Kidney epithelial cell (primary cell): ENCODE results near the gene GNAI3. TPM values are rescaled to one million over a fixed set of nuclear protein-coding genes. Genes with fewer than 3 reads are reported as not detected.

Experiments used
- DNase-seq: peaks from one replicate; pipeline ENCODE4 v3.0.0-alpha.2; 2010; ENCODE audit warnings: low read depth
- H3K27me3 ChIP-seq: 2 replicates; pipeline ENCODE4 v1.6.0; 2011; ENCODE audit warnings: low read length; ENCODE audit not compliant: control insufficient read depth, insufficient read depth
- H3K36me3 ChIP-seq: 2 replicates; pipeline ENCODE4 v1.5.1; 2011; ENCODE audit warnings: low read length; ENCODE audit not compliant: control insufficient read depth, insufficient read depth
- H3K4me3 ChIP-seq: 2 replicates; pipeline ENCODE4 v1.5.1; 2011; ENCODE audit warnings: low read depth, mild to moderate bottlenecking, control low read depth, low read length
- total RNA-seq: library from RNA; depleted of rRNA; stranded (reverse); fragments of >200 nt; gene quantifications from 2 replicates; pipeline ENCODE4 v1.2.3, GENCODE V29; 2015
- TF ChIP-seq, protein P1 (sequence below): IDR thresholded peaks from 2 replicates; pipeline ENCODE4 v1.5.1; 2011; ENCODE audit warnings: mild to moderate bottlenecking, moderate library complexity, low read length, control low read depth, inconsistent platforms; ENCODE audit not compliant: insufficient read depth, poor library complexity, severe bottlenecking

Gene GNAI3
- total RNA-seq, 1 donor from 2014 or later: 11.9 TPM

DNA sequence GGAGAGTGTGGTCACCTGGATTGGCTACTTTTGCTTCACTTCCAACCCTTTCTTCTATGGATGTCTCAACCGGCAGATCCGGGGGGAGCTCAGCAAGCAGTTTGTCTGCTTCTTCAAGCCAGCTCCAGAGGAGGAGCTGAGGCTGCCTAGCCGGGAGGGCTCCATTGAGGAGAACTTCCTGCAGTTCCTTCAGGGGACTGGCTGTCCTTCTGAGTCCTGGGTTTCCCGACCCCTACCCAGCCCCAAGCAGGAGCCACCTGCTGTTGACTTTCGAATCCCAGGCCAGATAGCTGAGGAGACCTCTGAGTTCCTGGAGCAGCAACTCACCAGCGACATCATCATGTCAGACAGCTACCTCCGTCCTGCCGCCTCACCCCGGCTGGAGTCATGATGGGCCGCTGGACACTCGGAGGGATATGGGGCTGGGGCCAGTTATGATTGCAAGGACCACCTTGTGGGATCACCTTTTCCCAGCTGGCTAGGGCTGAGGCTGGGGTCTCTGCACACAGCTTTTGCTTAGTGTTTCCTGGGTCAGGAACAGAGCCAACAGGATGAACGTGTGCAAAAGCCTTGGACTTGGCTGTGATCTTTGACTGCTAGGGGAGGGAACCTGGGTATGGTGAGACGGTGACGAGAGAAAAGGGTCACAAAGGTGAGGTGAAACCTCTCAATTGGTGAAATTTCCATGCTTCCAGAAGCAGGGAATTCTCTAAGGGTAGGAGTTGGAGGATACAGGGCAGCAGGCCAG, 4.3 kb upstream of the GNAI3 start:
- TF ChIP-seq, protein P1, sequence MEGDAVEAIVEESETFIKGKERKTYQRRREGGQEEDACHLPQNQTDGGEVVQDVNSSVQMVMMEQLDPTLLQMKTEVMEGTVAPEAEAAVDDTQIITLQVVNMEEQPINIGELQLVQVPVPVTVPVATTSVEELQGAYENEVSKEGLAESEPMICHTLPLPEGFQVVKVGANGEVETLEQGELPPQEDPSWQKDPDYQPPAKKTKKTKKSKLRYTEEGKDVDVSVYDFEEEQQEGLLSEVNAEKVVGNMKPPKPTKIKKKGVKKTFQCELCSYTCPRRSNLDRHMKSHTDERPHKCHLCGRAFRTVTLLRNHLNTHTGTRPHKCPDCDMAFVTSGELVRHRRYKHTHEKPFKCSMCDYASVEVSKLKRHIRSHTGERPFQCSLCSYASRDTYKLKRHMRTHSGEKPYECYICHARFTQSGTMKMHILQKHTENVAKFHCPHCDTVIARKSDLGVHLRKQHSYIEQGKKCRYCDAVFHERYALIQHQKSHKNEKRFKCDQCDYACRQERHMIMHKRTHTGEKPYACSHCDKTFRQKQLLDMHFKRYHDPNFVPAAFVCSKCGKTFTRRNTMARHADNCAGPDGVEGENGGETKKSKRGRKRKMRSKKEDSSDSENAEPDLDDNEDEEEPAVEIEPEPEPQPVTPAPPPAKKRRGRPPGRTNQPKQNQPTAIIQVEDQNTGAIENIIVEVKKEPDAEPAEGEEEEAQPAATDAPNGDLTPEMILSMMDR: no peak
- H3K27me3 ChIP-seq: no peaks in the 10 kb centered on the region
- H3K36me3 ChIP-seq: no peaks in the 10 kb centered on the region
- no peak overlapping the region for H3K4me3 ChIP-seq
- no peak for DNase-seq

DNA sequence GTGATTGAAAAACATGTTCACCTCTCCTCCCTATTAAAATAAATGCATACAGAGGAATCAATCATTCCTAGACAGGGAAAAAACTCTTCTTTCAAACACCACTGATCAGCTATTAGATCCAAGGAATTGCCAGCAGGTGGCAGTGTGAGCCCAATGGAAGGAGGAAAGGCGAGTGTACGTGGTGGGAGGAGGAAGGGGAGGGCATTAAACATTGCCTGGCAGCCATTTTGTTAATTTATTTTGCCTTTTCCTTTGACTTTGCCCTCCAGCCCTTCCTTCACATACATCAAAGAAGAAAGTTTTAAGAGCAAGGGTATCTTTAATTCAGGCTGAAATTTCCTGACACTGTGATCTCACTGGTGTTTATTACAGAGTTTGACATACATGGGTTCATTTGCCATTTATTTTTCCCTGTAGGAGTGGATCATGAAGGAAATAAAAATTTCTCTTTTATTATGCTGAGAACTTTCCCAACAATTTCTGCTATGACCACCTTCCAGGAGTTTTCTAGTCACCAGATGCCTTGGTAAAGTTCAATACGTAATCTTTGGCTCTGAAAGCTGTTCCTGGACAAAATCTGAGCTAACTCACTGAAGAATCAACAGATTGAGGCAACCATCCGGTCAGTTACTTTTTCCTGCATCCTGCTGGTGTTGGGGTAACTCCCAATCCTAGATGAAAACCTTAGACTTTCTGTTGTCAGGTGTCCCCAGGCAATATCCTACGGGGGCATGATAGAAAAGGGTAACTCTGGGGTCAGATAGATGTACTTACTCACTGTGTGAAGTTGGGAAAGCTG, 1.9 kb upstream of the GNAI3 start:
- TF ChIP-seq, protein P1: peak; percentile 69
- DNase-seq: peak; percentile 43
- Histone ChIP-seq H3K36me3 (no peaks in the 10 kb centered on the region), H3K27me3 (no peaks in the 10 kb centered on the region), H3K4me3 (peak overlapping the region; percentile 6)

DNA sequence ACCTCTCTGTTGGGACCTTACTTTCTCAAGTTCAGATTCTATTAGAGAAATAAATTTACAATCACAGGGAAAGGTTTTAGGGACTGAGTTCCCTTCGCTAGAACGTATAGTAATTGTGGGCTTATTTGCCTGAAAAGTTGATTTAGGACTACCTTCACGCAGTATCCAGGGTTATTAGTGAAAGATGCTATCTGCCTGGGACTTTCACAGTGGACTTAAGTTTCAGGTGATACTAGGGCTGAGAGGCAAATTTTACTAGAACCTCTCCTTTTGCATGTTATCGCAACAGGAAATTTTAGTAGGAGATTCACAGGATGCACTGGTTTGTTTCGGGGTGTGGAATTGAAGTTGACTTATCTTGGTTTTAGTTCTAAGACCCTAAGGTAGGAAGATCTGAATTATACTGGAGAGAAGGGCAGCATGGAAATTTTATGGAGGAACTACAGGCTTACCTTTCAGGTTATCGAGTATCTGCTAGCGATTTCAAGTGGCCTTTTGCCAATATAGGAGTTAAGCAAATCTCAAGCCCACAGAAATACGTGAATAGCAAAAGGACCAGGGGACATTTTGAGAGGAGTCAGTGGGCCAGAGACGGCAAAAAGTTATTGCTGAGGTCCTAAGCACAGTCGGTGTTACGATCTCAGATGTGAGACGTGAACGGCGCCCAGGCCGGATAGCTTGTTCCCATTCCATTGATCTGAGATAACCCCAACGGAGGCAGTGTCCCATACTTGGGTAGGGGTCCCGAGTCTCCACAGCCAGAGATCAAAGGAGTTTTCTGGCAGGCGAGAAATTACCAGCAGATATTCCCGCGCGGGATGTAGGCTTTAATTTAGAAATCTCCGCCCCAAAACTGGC, 723 bp upstream of the GNAI3 start:
- TF ChIP-seq, protein P1: no peak
- Histone ChIP-seq H3K27me3 (no peaks in the 10 kb centered on the region), H3K36me3 (no peaks in the 10 kb centered on the region), H3K4me3 (peak overlapping the region; percentile 90)
- no peak for DNase-seq

DNA sequence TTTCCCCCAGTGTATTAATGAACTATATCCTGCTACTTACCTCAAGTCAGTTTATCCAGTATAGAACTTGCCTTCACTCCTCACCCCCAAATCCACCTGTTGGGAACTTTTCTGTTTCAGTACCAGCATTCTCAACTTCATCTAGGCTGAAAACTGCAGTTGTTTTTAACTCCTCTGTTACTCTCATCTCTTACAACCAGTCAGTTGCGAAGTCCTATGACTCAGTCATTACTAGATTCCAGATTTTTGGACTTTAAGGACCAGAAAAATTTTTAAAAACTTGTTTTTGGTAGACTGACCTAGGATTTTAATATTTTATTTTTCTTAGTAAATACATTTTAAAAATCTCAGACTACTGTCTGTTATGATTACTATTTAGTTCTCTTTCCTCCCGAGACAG, 8.1 kb downstream of the GNAI3 start:
- no peak overlapping the region for H3K4me3 ChIP-seq
- TF ChIP-seq, protein P1: no peak
- DNase-seq: no peak

DNA sequence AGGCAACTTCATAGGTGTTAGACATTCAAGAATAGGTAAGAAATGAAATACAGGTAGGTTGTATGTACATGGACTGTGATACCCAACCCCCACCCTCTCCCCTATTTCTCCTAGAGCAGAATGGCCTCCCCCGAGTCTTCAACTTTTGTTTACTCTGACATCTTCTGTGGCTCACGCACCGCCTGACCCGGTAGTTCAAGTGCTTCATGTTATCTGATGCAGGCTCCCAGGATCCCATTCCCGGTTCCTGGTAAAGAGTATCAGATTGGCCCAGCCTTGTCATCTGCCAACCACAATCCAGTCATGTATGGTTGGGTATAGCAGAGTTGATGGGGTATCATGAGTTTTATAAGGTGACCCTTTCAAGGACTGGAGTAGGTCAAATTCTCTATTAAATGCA, 9.1 kb downstream of the GNAI3 start:
- Histone ChIP-seq H3K36me3 (no peaks in the 10 kb centered on the region), H3K27me3 (no peaks in the 10 kb centered on the region), H3K4me3 (no peak overlapping the region)
- TF ChIP-seq, protein P1: no peak
- DNase-seq: no peak

More for the DNA sequence above, 8.1 kb downstream of the GNAI3 start:
- no peaks in the 10 kb centered on the region for H3K27me3 ChIP-seq
- H3K36me3 ChIP-seq: no peaks in the 10 kb centered on the region
